HEK293 (cell line): Measurements from ENCODE around the gene CHCHD10.

Experiments used
- ATF2 ChIP-seq: fragments of 450-650 bp; formaldehyde crosslinking; IDR thresholded peaks from 2 replicates; pipeline ENCODE4 v1.5.1; 2016; ENCODE audit warnings: missing biosample characterization, missing genetic modification characterization, low read depth
- CTCF ChIP-seq: fragments of 450-650 bp; formaldehyde crosslinking; IDR thresholded peaks from 2 replicates; pipeline ENCODE4 v1.5.1; 2016; ENCODE audit warnings: missing biosample characterization, missing genetic modification characterization
- HOXC10 ChIP-seq: sonication (generic); formaldehyde crosslinking; IDR thresholded peaks from 2 replicates; pipeline ENCODE4 v1.8.1; 2023; ENCODE audit warnings: mild to moderate bottlenecking, missing genetic modification reagents
- KLF8 ChIP-seq: fragments of 450-650 bp; formaldehyde crosslinking; IDR thresholded peaks from 2 replicates; pipeline ENCODE4 v1.5.1; 2016; ENCODE audit warnings: missing biosample characterization, missing genetic modification characterization
- MEIS1 ChIP-seq: sonication (generic); formaldehyde crosslinking; IDR thresholded peaks from 2 replicates; pipeline ENCODE4 v1.8.1; 2022; ENCODE audit warnings: missing genetic modification reagents, mild to moderate bottlenecking, borderline replicate concordance
- PRDM1 ChIP-seq: fragments of 450-650 bp; formaldehyde crosslinking; IDR thresholded peaks from 2 replicates; pipeline ENCODE4; 2016; ENCODE audit warnings: missing biosample characterization, missing genetic modification characterization
- SP3 ChIP-seq: fragments of 450-650 bp; formaldehyde crosslinking; IDR thresholded peaks from 2 replicates; pipeline ENCODE4 v1.5.1; 2016; ENCODE audit warnings: missing biosample characterization, missing genetic modification characterization
- TCF7L2 ChIP-seq: IDR thresholded peaks from 2 replicates; pipeline ENCODE4 v1.6.1; 2011; ENCODE audit warnings: low read depth, mild to moderate bottlenecking, inconsistent platforms, low read length, moderate library complexity, borderline replicate concordance
- YY1 ChIP-seq: fragments of 450-650 bp; formaldehyde crosslinking; IDR thresholded peaks from 2 replicates; pipeline ENCODE4 v1.5.1; 2018; ENCODE audit warnings: missing biosample characterization, missing genetic modification characterization
- ZNF112 ChIP-seq: fragments of 450-650 bp; formaldehyde crosslinking; IDR thresholded peaks from 2 replicates; pipeline ENCODE4 v1.5.0; 2017; ENCODE audit warnings: missing biosample characterization, missing genetic modification characterization
- ZNF16 ChIP-seq: fragments of 450-650 bp; formaldehyde crosslinking; IDR thresholded peaks from 2 replicates; pipeline ENCODE4 v1.5.1; 2016; ENCODE audit warnings: low read depth, missing biosample characterization, missing genetic modification characterization
- ZNF175 ChIP-seq: fragments of 450-650 bp; formaldehyde crosslinking; IDR thresholded peaks from 2 replicates; pipeline ENCODE4 v1.5.1; 2016; ENCODE audit warnings: missing biosample characterization, missing genetic modification characterization
- ZNF19 ChIP-seq: fragments of 450-650 bp; formaldehyde crosslinking; IDR thresholded peaks from 2 replicates; pipeline ENCODE4; 2016; ENCODE audit warnings: missing biosample characterization, missing genetic modification characterization, low read depth
- ZNF2 ChIP-seq: fragments of 450-650 bp; formaldehyde crosslinking; IDR thresholded peaks from 2 replicates; pipeline ENCODE4 v1.5.1; 2016; ENCODE audit warnings: missing biosample characterization, missing genetic modification characterization
- ZNF24 ChIP-seq: fragments of 450-650 bp; formaldehyde crosslinking; IDR thresholded peaks from 2 replicates; pipeline ENCODE4 v1.5.1; 2016; ENCODE audit warnings: missing biosample characterization, missing genetic modification characterization
- ZNF341 ChIP-seq: fragments of 450-650 bp; formaldehyde crosslinking; IDR thresholded peaks from 2 replicates; pipeline ENCODE4; 2016; ENCODE audit warnings: low read depth, missing biosample characterization, missing genetic modification characterization
- ZNF423 ChIP-seq: fragments of 450-650 bp; formaldehyde crosslinking; IDR thresholded peaks from 2 replicates; pipeline ENCODE4 v1.5.1; 2016; ENCODE audit warnings: missing biosample characterization, missing genetic modification characterization
- ZNF473 ChIP-seq: fragments of 450-650 bp; formaldehyde crosslinking; IDR thresholded peaks from 2 replicates; pipeline ENCODE4 v1.5.1; 2017; ENCODE audit warnings: missing biosample characterization, missing genetic modification characterization
- ZNF488 ChIP-seq: fragments of 450-650 bp; formaldehyde crosslinking; IDR thresholded peaks from 2 replicates; pipeline ENCODE4 v1.5.1; 2016; ENCODE audit warnings: missing biosample characterization, missing genetic modification characterization
- ZNF513 ChIP-seq: fragments of 450-650 bp; IDR thresholded peaks from 2 replicates; pipeline ENCODE4 v1.5.1; 2018; ENCODE audit warnings: missing biosample characterization, missing genetic modification characterization
- ZNF544 ChIP-seq: fragments of 450-650 bp; formaldehyde crosslinking; IDR thresholded peaks from 2 replicates; pipeline ENCODE4 v1.5.0; 2017; ENCODE audit warnings: missing biosample characterization, missing genetic modification characterization
- ZNF639 ChIP-seq: fragments of 450-650 bp; formaldehyde crosslinking; IDR thresholded peaks from 2 replicates; pipeline ENCODE4 v1.5.1; 2016; ENCODE audit warnings: missing biosample characterization, missing genetic modification characterization
- ZNF830 ChIP-seq: fragments of 450-650 bp; IDR thresholded peaks from 2 replicates; pipeline ENCODE4 v1.5.0; 2018; ENCODE audit warnings: missing biosample characterization, missing genetic modification characterization, low read depth, mild to moderate bottlenecking, moderate library complexity
- ZNF843 ChIP-seq: fragments of 450-650 bp; formaldehyde crosslinking; IDR thresholded peaks from 2 replicates; pipeline ENCODE4 v1.5.1; 2016; ENCODE audit warnings: missing biosample characterization, missing genetic modification characterization

The CHCHD10 gene

DNA sequence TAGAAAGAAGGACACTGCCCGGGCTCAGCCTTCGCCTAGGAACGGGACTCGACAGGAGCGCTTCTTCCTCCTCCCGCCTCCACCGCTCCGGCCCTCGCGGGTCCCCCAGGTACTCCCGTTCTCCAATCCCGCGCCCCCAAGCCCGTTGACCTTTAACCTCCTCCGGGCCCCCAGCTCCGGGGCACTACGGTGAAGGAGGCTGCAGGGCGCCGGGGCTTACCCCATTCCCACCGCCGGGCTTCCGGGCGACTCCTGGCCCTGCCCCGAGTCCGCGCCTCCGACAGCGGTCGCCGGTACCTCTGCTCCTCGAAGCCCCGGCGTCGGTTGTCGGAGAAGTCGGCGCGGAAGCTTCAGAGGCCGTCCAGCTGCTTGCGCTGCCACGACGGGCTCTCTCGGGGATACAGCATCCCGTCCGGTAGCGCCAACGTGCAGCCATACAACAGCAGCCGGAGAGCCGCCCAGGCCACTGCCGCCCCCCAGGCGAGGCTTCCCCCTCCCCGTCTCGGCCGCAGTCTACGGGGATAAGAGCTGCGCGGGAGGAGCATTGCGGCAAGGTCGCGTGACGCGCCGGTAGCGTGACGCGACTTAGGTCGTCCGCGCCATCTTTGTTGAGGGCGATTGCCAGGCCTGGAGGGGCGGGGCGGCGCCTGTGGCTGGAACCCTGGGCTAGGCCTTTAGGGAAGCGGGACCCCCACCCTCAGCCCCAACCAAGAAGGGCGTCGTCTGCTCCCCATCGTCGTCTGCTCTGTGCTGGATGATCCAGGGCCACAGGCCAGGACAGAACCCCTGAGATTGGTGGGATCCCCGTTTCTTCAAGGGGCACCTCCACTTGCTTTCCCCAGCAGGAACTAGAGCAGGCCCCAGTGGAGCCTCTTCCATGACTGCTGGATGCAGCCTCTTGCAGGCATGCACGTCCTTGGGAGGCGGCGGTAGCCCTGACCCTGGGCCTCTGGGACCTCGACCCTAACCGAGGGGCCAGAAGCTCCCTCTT is 50.7 kb downstream of the CHCHD10 start (continued):
- TF ChIP-seq KLF8 (tag by site-specific recombination) (peak; percentile 88), PRDM1 (tag by site-specific recombination) (no peak), MEIS1 (no peak), ZNF513 (no peak), ZNF2 (peak; percentile 86), HOXC10 (CRISPR knock-in tag) (no peak), ZNF423 (tag by site-specific recombination) (no peak), ZNF16 (tag by site-specific recombination) (no peak), ZNF24 (tag by site-specific recombination) (peak; percentile 87), CTCF (tag by site-specific recombination) (peak; percentile 33; the same call in 1 of the 2 replicates), TCF7L2 (no peak), ZNF843 (tag by site-specific recombination) (peak; percentile 66; the same call in 1 of the 2 replicates), ZNF473 (tag by site-specific recombination) (no peak), ZNF639 (tag by site-specific recombination) (no peak; the same call in 1 of the 2 replicates), SP3 (tag by site-specific recombination) (peak; percentile 83), ZNF830 (tag by site-specific recombination) (no peak), ZNF488 (no peak), ZNF175 (tag by site-specific recombination) (no peak), ZNF341 (tag by site-specific recombination) (peak; percentile 85), ZNF112 (tag by site-specific recombination) (no peak), ZNF19 (tag by site-specific recombination) (no peak), ZNF544 (tag by site-specific recombination) (no peak), ATF2 (tag by site-specific recombination) (no peak), YY1 (tag by site-specific recombination) (peak; percentile 98)
